ENCODE data around the gene SULF2. TPM values are rescaled to one million over a fixed set of nuclear protein-coding genes. Genes with fewer than 3 reads are reported as not detected.

SULF2 gene
- total RNA-seq, 1 donor from 2014 or later, result 24.0 TPM

DNA sequence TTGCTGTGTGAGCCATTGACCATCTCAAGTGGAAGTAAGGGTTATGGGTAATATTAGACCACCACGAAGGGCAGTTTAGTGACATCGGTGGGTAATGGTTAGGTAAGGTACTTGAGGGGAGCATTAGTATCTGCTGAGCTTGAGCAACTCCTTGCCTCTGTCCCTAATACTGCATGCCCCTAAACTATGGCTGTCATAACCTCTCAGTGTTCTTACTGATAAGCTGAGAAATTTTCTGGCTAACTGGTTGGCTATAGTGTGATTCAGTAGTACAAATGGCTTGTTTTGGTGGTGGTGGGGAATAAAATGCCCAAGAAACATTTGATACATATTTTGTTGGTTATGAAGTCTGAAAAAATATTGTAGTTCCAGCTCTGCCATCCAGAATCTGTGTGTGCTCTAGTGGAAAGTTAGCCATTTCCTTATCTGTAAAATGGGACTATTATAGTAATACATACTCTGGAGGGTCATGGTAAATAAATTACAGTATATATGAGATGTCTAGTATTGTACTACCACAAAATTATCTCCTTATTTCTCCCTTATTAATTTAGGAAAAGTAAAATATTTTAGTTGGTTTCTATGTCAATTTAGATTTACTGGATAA lies 170.5 kb downstream of the SULF2 start:
- Histone ChIP-seq H3K27ac (no peak overlapping the region), H3K27me3 (no peaks in the 10 kb centered on the region), H3K9ac (no peak overlapping the region), H3K9me3 (ENCODE audit: low read depth) (no peaks in the 10 kb centered on the region), H3K4me1 (no peaks in the 10 kb centered on the region), H4K20me1 (ENCODE audit: low read depth) (no peaks in the 10 kb centered on the region), H3K79me2 (ENCODE audit: low read depth) (peaks cover 81% of the 10 kb centered on the region), H2AFZ (replicated peaks) (no peak overlapping the region), H3K4me3 (no peak overlapping the region), H3K36me3 (no peaks in the 10 kb centered on the region), H3K4me2 (no peak overlapping the region), H3F3A (ENCODE audit: low read depth) (peaks cover 8% of the 10 kb centered on the region)
- no peaks in the 10 kb centered on the region for H3K36me3 Mint-ChIP-seq
- no peaks in the 10 kb centered on the region for H3K27me3 Mint-ChIP-seq (ENCODE audit: insufficient read depth, low read depth)
- H3K27ac Mint-ChIP-seq, result no peak overlapping the region
- H3K4me3 Mint-ChIP-seq, result no peak overlapping the region
- H3K4me1 Mint-ChIP-seq, result peaks cover 3% of the 10 kb centered on the region
- H3K9me3 Mint-ChIP-seq, result no peaks in the 10 kb centered on the region
- TF ChIP-seq EZH2 (IDR thresholded peaks at IDR 0.05), result no peak
- TF ChIP-seq, protein P1, sequence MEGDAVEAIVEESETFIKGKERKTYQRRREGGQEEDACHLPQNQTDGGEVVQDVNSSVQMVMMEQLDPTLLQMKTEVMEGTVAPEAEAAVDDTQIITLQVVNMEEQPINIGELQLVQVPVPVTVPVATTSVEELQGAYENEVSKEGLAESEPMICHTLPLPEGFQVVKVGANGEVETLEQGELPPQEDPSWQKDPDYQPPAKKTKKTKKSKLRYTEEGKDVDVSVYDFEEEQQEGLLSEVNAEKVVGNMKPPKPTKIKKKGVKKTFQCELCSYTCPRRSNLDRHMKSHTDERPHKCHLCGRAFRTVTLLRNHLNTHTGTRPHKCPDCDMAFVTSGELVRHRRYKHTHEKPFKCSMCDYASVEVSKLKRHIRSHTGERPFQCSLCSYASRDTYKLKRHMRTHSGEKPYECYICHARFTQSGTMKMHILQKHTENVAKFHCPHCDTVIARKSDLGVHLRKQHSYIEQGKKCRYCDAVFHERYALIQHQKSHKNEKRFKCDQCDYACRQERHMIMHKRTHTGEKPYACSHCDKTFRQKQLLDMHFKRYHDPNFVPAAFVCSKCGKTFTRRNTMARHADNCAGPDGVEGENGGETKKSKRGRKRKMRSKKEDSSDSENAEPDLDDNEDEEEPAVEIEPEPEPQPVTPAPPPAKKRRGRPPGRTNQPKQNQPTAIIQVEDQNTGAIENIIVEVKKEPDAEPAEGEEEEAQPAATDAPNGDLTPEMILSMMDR (IDR thresholded peaks at IDR 0.05), result no peak
- TF ChIP-seq EZH2phosphoT487 (IDR thresholded peaks at IDR 0.05), result no peak
- DNase-seq (ENCODE audit: low spot score), result no peak

DNA sequence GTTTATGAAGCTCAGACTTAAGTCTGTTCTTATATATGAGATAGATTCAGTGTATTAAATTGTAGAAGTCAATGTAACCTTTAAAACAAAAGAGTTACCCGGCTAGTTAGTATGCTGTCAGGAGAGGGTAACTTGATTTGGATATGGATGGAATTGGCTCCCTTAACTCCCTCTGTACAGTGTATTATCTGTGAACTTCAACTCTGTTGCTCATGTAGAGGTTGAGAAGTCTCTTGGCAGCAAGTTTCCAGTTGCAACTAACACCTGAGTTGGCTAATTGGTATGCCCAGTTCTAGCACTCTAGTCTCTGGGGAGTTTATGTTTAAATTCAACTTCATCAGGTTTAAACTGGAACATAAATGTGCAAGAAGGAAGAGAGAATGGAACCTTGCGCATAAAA lies 172.6 kb downstream of the SULF2 start:
- no peaks in the 10 kb centered on the region for H3K9me3 ChIP-seq (ENCODE audit: low read depth)
- H3K4me1 ChIP-seq, result no peaks in the 10 kb centered on the region
- no peak overlapping the region for H3K4me2 ChIP-seq
- no peaks in the 10 kb centered on the region for H3K36me3 Mint-ChIP-seq
- no peaks in the 10 kb centered on the region for H4K20me1 ChIP-seq (ENCODE audit: low read depth)
- peaks cover 78% of the 10 kb centered on the region for H3K79me2 ChIP-seq (ENCODE audit: low read depth)
- H3K27me3 ChIP-seq, result no peaks in the 10 kb centered on the region
- no peak for DNase-seq (ENCODE audit: low spot score)
- H3K27me3 Mint-ChIP-seq (ENCODE audit: insufficient read depth, low read depth), result no peaks in the 10 kb centered on the region
- no peaks in the 10 kb centered on the region for H3K9me3 Mint-ChIP-seq
- peaks cover 3% of the 10 kb centered on the region for H3K4me1 Mint-ChIP-seq
- no peak overlapping the region for H3K9ac ChIP-seq
- no peak overlapping the region for H3K27ac Mint-ChIP-seq
- no peak overlapping the region for H3K27ac ChIP-seq
- H3K36me3 ChIP-seq, result no peaks in the 10 kb centered on the region
- H3K4me3 Mint-ChIP-seq, result no peak overlapping the region
- H3K4me3 ChIP-seq, result no peak overlapping the region
- no peak overlapping the region for H2AFZ ChIP-seq (replicated peaks)
- no peak for TF ChIP-seq EZH2 (IDR thresholded peaks at IDR 0.05)
- TF ChIP-seq, protein P1 (IDR thresholded peaks at IDR 0.05), result no peak
- no peak for TF ChIP-seq EZH2phosphoT487 (IDR thresholded peaks at IDR 0.05)
- no peaks in the 10 kb centered on the region for H3F3A ChIP-seq (ENCODE audit: low read depth)

DNA sequence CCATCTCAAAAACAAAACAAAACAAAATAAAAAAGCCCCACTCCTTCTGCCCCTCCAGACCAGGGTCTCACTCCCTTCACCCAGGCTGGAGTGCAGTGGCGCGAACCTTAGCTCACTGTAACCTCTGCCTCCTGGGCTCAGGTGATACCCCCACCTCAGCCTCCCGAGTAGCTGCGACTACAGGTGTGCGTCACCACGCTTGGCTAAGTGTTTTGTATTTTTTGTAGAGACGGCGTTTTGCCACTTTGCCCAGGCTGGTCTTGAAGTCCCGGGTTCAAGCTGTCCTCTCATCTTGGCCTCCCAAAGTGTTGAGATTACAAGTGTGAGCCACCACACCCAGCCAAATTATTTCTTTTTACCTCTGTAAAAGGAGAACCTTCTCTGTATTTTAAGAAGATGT lies 173.5 kb downstream of the SULF2 start:
- Histone ChIP-seq H3K36me3 (no peaks in the 10 kb centered on the region), H3K27ac (no peak overlapping the region), H3K4me3 (no peak overlapping the region), H3K4me1 (no peaks in the 10 kb centered on the region), H4K20me1 (ENCODE audit: low read depth) (no peaks in the 10 kb centered on the region), H3F3A (ENCODE audit: low read depth) (no peaks in the 10 kb centered on the region), H3K27me3 (no peaks in the 10 kb centered on the region), H3K4me2 (no peak overlapping the region), H2AFZ (replicated peaks) (no peak overlapping the region), H3K9ac (no peak overlapping the region), H3K9me3 (ENCODE audit: low read depth) (no peaks in the 10 kb centered on the region), H3K79me2 (ENCODE audit: low read depth) (peaks cover 82% of the 10 kb centered on the region)
- Mint-ChIP-seq H3K27ac (no peak overlapping the region), H3K9me3 (no peaks in the 10 kb centered on the region), H3K27me3 (ENCODE audit: insufficient read depth, low read depth) (no peaks in the 10 kb centered on the region), H3K4me1 (peaks cover 3% of the 10 kb centered on the region), H3K36me3 (no peaks in the 10 kb centered on the region), H3K4me3 (no peak overlapping the region)
- no peak for DNase-seq (ENCODE audit: low spot score)
- no peak for TF ChIP-seq EZH2 (IDR thresholded peaks at IDR 0.05)
- no peak for TF ChIP-seq EZH2phosphoT487 (IDR thresholded peaks at IDR 0.05)
- TF ChIP-seq, protein P1 (IDR thresholded peaks at IDR 0.05), result no peak
